IPS-15b (cell line): ENCODE data around the gene VPS13D.
"Not testable (repeated sequence)": the region's sequence is repeated elsewhere in the genome, so short reads cannot be mapped to it uniquely, and the experiment has no call there.

ENCODE experiments used
- H3K27me3 ChIP-seq: one replicate; pipeline ENCODE4 v1.6.1; 2013; ENCODE audit warnings: low read length; ENCODE audit not compliant: control insufficient read depth, insufficient read depth
- H3K36me3 ChIP-seq: one replicate; pipeline ENCODE4 v1.6.1; 2013; ENCODE audit warnings: low read length; ENCODE audit not compliant: control insufficient read depth, insufficient read depth
- H3K4me1 ChIP-seq: one replicate; pipeline ENCODE4 v1.6.1; 2013; ENCODE audit warnings: mild to moderate bottlenecking, low read length; ENCODE audit not compliant: control insufficient read depth, insufficient read depth
- H3K4me3 ChIP-seq: one replicate; pipeline ENCODE4 v1.5.1; 2013; ENCODE audit warnings: low read depth, low read length
- H3K9ac ChIP-seq: one replicate; pipeline ENCODE4 v1.6.1; 2013; ENCODE audit warnings: low read depth, mild to moderate bottlenecking, low read length
- H3K9me3 ChIP-seq: one replicate; pipeline ENCODE4 v1.6.1; 2013; ENCODE audit warnings: mild to moderate bottlenecking, low read length; ENCODE audit not compliant: control insufficient read depth, insufficient read depth

The VPS13D gene

GRCh38 chr1:12454406-12455391, 224.9 kb downstream of the VPS13D start:
- Histone ChIP-seq H3K4me3 (no peak overlapping the region), H3K36me3 (no peaks in the 10 kb centered on the region), H3K9ac (no peak overlapping the region), H3K9me3 (no peaks in the 10 kb centered on the region), H3K27me3 (no peaks in the 10 kb centered on the region), H3K4me1 (peaks cover 4% of the 10 kb centered on the region)

GRCh38 chr1:12456081-12456480, 226.3 kb downstream of the VPS13D start:
- not testable (repeated sequence) for H3K9me3 ChIP-seq, H3K36me3 ChIP-seq, H3K27me3 ChIP-seq, H3K9ac ChIP-seq, H3K4me1 ChIP-seq, H3K4me3 ChIP-seq

- Histone ChIP-seq H3K4me3 (no peak overlapping the region), H3K4me1 (peaks cover 4% of the 10 kb centered on the region), H3K9me3 (no peaks in the 10 kb centered on the region), H3K36me3 (peaks cover 6% of the 10 kb centered on the region), H3K9ac (no peak overlapping the region), H3K27me3 (no peaks in the 10 kb centered on the region)
Measured at GRCh38 chr1:12456979-12457378, 227.1 kb downstream of the VPS13D start.

- Histone ChIP-seq H3K4me1 (peaks cover 4% of the 10 kb centered on the region), H3K36me3 (peaks cover 6% of the 10 kb centered on the region), H3K4me3 (no peak overlapping the region), H3K27me3 (no peaks in the 10 kb centered on the region), H3K9ac (no peak overlapping the region), H3K9me3 (no peaks in the 10 kb centered on the region)
Measured at GRCh38 chr1:12457771-12458170, 227.9 kb downstream of the VPS13D start.

GRCh38 chr1:12458571-12458970, 228.7 kb downstream of the VPS13D start:
- Histone ChIP-seq H3K4me3 (no peak overlapping the region), H3K27me3 (no peaks in the 10 kb centered on the region), H3K36me3 (peaks cover 6% of the 10 kb centered on the region), H3K9ac (no peak overlapping the region), H3K4me1 (peaks cover 2% of the 10 kb centered on the region), H3K9me3 (no peaks in the 10 kb centered on the region)

- Histone ChIP-seq H3K27me3 (no peaks in the 10 kb centered on the region), H3K9me3 (no peaks in the 10 kb centered on the region), H3K9ac (no peak overlapping the region), H3K4me3 (no peak overlapping the region), H3K4me1 (no peaks in the 10 kb centered on the region), H3K36me3 (peaks cover 6% of the 10 kb centered on the region)
Measured at GRCh38 chr1:12460121-12460520, 230.3 kb downstream of the VPS13D start.

- H3K4me1 ChIP-seq: no peaks in the 10 kb centered on the region
Measured at GRCh38 chr1:12460911-12461621, 231.2 kb downstream of the VPS13D start.

GRCh38 chr1:12461754-12462153, 231.9 kb downstream of the VPS13D start:
- Histone ChIP-seq H3K4me1 (no peaks in the 10 kb centered on the region), H3K4me3 (no peak overlapping the region), H3K27me3 (no peaks in the 10 kb centered on the region), H3K36me3 (peaks cover 6% of the 10 kb centered on the region), H3K9me3 (no peaks in the 10 kb centered on the region), H3K9ac (no peak overlapping the region)

More at GRCh38 chr1:12460911-12461621, 231.2 kb downstream of the VPS13D start:
- Histone ChIP-seq H3K9ac (no peak overlapping the region), H3K36me3 (peaks cover 6% of the 10 kb centered on the region), H3K9me3 (no peaks in the 10 kb centered on the region), H3K27me3 (no peaks in the 10 kb centered on the region), H3K4me3 (no peak overlapping the region)

GRCh38 chr1:12462586-12462985, 232.8 kb downstream of the VPS13D start:
- Histone ChIP-seq H3K27me3 (no peaks in the 10 kb centered on the region), H3K4me1 (no peaks in the 10 kb centered on the region), H3K36me3 (peaks cover 6% of the 10 kb centered on the region), H3K9ac (no peak overlapping the region), H3K9me3 (no peaks in the 10 kb centered on the region), H3K4me3 (no peak overlapping the region)

- no peaks in the 10 kb centered on the region for H3K4me1 ChIP-seq
- H3K27me3 ChIP-seq: no peaks in the 10 kb centered on the region
- H3K9me3 ChIP-seq: no peaks in the 10 kb centered on the region
- no peak overlapping the region for H3K9ac ChIP-seq
- no peak overlapping the region for H3K4me3 ChIP-seq
- peaks cover 6% of the 10 kb centered on the region for H3K36me3 ChIP-seq
Measured at GRCh38 chr1:12464045-12464461, 234.2 kb downstream of the VPS13D start.

- Histone ChIP-seq H3K9ac (no peak overlapping the region), H3K9me3 (no peaks in the 10 kb centered on the region), H3K4me3 (no peak overlapping the region), H3K27me3 (no peaks in the 10 kb centered on the region), H3K36me3 (peaks cover 6% of the 10 kb centered on the region), H3K4me1 (no peaks in the 10 kb centered on the region)
Measured at GRCh38 chr1:12464598-12465056, 234.8 kb downstream of the VPS13D start.
